IPS-NIHi7 (cell line): ENCODE data around the gene IGF2BP2.
"Not testable (repeated sequence)": the region's sequence is repeated elsewhere in the genome, so short reads cannot be mapped to it uniquely, and the experiment has no call there.

Experiments used
- DNase-seq: peaks from one replicate; pipeline ENCODE4 v3.0.0; 2012; ENCODE audit warnings: mixed read lengths; ENCODE audit errors: extremely low spot score

The IGF2BP2 gene

GRCh38 chr3:185712337-185712736 is 112.5 kb downstream of the IGF2BP2 start:
- DNase-seq: no peak

GRCh38 chr3:185711255-185711870 is 113.5 kb downstream of the IGF2BP2 start:
- no peak for DNase-seq

DNA sequence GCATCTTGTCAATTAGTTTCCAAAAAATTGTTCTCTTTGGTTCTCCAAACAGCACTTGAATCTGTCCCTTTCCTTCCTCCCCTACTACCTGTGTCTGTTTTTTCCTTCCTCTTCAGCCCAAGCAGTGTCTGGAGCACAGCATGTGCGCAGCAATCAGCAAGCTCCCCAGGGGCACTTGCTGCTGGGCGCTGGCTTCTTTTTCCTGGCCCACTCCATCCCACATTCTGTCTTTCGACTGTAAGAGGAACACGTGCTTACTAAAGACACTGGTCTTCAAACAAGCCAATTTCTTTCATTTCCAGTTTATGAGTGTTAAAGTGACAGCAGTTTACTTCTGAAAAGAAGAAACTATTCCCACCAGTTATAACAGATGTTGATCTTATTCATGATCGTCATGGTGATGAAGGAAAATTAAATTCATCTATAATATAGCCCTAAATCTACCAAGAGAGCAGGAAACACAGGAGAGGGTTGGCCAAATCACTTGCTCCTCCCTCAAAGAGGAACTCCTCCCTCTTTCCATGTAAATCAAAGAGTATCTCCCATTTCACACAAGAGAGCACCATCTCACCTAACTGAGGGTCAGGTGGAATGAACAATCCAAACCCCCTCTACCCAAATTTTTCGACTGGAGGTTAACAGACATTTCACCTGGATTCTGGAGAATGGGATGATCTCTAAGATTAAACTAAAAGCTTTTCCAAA is 115.4 kb downstream of the IGF2BP2 start:
- DNase-seq: no peak

DNA sequence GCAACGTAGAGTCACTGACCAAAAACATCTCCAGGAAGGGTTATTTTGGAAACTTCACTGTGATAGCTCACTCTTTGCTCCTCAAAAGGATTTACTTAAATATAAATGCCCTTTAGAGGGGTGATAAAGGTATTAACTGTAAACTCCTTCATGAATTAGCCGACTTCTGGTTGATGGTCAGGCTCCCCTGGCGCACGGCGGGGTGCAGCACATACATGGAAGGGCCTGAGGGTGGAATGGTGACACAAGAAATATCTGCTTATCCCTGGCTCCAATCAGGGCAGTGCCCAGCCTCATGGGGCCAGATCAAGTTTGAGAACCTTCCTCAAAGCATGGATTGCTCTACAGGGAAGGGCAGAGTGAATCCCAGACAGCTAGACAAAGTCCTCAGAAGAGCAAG is 116.5 kb downstream of the IGF2BP2 start:
- no peak for DNase-seq

DNA sequence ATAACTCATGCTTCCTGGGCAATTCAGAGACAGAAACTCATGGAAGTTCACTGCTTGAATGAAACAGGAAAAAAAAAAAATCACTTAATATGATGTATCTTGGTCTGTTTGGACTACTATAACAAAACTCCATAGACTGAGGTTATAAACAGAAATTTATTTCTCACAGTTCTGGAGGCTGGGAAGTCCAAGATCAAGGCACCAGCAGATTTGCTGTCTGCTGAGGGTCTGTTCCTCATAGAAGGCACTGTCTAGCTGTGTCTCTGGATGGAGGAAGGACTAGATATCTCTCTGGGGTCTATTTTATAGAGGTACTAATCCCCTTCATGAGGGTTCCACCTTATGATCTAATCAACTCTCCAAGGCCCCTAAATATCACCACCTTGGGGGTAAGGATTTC is 119.3 kb downstream of the IGF2BP2 start:
- no peak for DNase-seq

GRCh38 chr3:185702262-185703225 is 122.3 kb downstream of the IGF2BP2 start:
- DNase-seq: peak; percentile 50

DNA sequence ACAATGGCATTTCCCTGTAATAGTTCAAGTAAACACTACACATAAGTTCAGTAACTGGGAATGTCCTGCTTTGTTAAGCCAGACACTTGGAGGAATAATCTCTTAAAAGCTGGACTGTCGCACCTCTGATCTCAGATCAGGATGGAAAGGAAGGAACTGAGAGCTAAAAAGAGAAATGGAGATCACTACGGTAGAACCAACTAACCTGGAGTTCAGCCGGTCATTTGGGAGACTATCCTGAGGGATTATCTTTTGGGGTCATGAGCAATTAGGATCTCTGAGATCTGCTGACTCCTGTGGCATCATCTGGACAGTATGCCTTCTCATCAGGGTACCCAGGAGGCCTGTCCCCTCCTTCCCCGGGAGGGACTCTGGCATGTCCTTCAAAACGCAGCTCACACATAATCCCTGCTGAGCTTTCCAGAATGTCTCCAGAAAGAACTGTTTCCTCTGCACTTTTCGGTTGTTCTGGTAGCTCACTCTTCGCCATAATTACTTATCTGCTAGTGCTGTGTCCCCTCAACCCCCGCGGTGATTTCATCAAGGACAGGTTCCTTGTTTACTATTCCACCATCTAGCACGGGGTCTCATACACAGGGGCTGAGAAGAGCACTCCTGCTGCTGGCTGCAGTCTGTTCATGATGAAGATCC is 123.1 kb downstream of the IGF2BP2 start:
- DNase-seq: no peak

GRCh38 chr3:185699927-185700326 is 124.9 kb downstream of the IGF2BP2 start:
- no peak for DNase-seq

GRCh38 chr3:185697228-185697627 is 127.6 kb downstream of the IGF2BP2 start:
- DNase-seq: not testable (repeated sequence)

GRCh38 chr3:185696039-185696438 is 128.8 kb downstream of the IGF2BP2 start:
- DNase-seq: no peak

DNA sequence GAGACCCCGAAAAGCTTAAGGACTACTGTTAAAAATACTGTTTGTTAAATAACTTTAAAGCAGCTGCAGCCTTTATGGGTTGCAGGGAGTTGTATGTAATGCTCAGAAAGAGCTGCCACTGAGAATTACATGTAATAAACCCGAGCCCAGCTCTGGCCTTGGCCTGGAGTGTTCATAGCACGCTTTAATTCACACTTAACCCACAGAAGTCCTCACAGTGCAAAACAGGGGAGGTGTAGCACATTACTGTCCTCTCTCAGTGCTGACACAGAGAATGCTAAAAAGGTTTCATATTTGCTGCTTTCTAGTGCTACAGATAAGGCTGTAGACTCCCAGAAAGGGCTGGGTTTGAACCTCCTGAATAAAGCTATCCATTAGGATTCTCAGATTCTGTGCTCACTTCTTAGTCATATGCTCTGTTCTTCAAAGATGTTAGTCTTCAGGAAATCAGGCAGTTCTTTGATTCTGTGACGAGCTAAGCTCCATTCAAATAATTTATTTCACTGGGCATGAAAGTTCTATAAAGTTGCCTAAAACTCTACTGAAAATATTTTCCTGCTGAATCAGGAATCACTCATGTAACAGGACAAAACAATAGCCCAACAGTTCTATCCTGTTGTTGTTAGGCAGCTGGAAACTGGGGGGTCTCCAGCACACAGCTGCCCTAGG is 130.7 kb downstream of the IGF2BP2 start:
- DNase-seq: no peak

DNA sequence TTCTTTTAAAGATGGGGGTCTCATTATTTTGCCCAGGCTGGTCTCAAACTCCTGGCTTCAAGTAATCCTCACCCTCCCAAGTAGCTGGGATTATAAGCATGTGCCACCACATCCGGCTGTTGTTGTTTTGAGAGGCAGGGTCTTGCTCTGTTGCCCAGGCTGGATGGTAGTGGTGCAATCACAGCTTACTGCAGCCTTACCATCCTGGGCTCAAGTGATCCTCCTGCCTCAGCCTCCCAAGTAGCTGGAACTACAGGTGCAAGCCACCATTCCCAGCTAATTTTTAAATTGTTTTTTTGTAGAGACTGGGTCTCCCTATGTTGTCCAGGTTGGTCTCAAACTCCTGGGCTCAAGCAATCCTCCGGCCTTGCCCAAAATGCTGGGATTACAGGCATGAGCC is 133.2 kb downstream of the IGF2BP2 start:
- DNase-seq: no peak

- DNase-seq: no peak
These were observed 137.5 kb downstream of the IGF2BP2 start for GRCh38 chr3:185687271-185687878.

DNA sequence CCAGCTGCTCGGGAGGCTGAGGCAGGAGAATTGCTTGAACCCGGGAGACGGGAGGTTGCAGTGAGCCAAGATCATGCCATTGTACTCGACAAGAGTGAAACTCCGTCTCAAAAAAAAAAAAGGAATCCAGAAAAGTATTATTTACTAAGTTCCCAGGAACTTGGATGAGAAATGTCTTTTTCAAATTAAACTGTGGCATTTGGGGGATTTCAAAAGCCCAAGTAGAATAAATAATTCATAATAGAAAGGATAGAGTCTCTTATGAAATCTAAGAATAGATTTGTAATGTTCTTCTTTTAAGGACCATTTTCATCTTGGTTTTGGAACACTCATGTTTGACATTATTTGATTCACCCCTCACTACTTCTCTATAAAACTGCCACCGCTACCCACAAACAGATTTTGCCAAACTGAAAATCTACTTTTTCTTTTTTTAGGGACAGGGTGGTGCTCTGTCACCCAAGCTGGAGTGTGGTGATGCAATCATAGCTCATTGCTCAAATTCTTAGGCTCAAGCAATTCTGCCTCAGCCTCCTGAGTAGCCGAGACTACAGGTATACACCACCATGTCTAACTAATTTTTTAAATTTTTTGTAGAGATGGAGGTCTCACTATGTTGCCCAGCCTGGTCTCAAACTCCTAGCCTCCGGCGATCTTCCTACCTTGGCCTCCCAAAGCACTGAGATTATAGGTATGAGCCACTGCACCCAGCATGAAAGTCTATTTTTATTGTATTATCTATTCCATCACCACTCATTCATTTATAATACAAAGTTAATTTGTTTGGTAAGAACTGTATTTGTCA is 139.4 kb downstream of the IGF2BP2 start:
- no peak for DNase-seq

- no peak for DNase-seq
These were observed 144.6 kb downstream of the IGF2BP2 start for GRCh38 chr3:185680231-185680630.

GRCh38 chr3:185678027-185678426 is 146.8 kb downstream of the IGF2BP2 start:
- DNase-seq: no peak

DNA sequence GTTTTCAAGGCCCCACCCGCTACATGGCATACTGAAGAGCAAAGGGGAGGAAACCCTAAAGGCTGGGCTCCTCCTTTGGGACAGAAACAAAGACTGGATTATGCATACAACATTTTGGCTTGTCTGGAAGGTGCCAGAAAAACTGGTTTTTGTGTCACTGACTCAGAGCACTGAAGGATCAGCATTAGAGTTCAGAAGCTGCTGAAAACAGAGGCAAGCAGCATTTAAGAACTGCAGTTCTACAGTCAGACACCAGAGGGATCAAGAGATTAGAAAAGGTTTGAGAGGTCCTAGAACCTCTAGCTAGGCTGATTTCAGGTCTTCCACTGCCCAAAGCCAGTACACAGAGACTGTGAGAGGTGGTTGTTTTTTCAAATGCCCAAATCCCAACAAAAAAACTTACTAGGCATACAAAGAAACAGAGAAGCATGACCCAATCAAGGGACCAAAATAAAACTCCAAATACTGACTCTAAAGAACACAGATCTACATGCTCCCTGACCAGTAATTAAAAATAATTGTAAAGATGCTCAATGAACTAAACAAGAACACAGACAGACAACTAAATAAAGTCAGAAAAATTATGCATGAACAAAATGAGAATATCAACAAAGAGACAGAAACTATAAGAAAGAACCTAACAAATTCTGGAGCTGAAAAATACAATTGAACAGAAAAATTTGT is 147.6 kb downstream of the IGF2BP2 start:
- DNase-seq: peak; percentile 81

DNA sequence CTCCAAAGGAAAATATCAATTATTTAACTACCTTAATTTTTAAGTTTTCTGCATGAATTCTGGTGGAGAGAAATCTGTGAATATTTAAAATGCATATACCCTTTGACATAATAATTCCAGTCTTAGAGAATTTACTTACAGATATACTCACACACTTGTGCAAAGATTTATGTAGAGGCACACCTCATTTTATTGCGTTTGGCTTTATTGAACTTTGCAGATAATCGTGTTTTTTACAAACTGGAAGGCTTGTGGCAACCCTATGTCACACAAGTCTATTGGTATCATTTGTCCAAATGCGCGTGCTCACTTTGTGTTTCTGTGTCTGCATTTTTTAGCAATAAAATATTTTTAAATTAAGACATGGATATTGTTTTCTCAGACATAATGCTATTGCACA is 157.3 kb downstream of the IGF2BP2 start:
- no peak for DNase-seq

DNA sequence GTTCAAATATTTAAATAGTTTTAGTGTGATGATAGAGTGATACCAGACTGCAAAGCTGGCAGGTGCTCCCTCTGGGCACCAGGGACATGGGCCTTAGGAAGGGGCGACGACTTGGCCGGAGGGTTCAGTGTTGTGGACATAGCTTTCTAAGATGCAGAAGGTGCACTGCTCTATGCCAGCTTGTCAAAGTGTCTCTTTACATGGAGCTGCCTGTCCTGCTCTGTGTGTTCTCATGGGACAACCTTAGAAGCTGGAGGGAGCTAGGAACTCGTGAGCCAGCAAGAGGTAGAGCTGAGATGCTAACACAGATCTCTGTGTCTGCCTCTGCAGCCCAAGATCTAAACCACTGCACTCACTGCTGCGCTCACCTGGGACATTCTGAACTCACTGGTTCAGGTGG is 160.9 kb downstream of the IGF2BP2 start:
- no peak for DNase-seq

GRCh38 chr3:185661772-185662171 is 163.1 kb downstream of the IGF2BP2 start:
- no peak for DNase-seq
